Fibroblast of mammary gland (primary cell): Measurements from ENCODE around the gene POMGNT2.
A peak's percentile ranks its signal among the peaks of the same experiment; 100 is the strongest.

Experiments
- DNase-seq: peaks from one replicate; pipeline ENCODE4 v3.0.0-alpha.2; 2010; ENCODE audit warnings: low read depth
- H3K4me3 ChIP-seq: 2 replicates; pipeline ENCODE4 v1.5.1; 2011; ENCODE audit warnings: low read depth, mild to moderate bottlenecking, low read length, moderate library complexity; ENCODE audit not compliant: control insufficient read depth
- TF ChIP-seq, protein P1 (sequence below): conservative IDR thresholded peaks from 2 replicates; pipeline ENCODE4 v1.5.1; 2011; ENCODE audit warnings: low read depth, low read length, inconsistent platforms; ENCODE audit not compliant: control insufficient read depth, insufficient read depth

The POMGNT2 gene

DNA sequence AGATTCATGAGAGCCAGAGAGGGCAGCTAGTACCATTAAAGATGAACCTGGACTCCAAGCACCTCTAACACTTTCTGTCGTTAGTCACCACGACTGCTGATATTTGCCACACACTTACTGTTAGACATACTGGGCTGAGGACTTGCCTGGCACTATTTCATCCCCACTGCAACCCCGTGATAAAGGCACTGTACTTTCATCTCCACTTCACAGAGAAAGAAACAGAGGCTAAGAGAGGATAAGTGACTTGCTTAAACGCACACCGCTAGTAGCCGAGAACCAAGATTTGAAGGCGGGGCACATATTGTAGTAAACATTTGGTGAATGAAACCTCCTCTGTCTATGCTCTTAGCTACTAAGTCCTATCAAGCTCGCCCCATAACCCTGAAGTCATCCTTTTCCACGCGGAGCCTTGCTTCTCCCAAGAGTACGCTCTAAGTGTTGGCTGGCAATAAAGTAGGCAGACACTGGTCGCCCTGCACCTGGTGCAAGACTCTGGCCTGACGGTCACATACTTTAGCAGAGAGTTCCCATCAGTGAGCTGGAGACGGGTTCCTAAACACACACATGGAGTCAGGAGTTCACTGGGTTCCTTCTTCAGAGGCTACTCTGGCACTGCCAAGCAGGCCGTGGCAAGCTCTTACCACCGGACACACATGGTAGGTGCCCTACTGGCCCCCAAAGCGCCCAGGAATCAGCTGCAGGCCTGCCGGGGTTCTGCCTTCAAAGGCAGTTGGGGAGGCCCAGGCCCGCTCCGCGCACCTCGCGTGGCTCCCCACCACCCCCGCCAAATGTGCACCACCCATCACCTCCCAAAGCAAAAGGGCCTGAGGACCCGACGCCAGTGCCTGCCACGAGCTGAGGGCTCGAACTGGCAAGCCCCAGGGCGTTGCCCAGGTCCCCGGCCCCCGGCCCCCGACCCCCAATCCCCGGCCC lies 951 bp downstream of the POMGNT2 start:
- H3K4me3 ChIP-seq: peak overlapping the region; percentile 64
- TF ChIP-seq, protein P1, sequence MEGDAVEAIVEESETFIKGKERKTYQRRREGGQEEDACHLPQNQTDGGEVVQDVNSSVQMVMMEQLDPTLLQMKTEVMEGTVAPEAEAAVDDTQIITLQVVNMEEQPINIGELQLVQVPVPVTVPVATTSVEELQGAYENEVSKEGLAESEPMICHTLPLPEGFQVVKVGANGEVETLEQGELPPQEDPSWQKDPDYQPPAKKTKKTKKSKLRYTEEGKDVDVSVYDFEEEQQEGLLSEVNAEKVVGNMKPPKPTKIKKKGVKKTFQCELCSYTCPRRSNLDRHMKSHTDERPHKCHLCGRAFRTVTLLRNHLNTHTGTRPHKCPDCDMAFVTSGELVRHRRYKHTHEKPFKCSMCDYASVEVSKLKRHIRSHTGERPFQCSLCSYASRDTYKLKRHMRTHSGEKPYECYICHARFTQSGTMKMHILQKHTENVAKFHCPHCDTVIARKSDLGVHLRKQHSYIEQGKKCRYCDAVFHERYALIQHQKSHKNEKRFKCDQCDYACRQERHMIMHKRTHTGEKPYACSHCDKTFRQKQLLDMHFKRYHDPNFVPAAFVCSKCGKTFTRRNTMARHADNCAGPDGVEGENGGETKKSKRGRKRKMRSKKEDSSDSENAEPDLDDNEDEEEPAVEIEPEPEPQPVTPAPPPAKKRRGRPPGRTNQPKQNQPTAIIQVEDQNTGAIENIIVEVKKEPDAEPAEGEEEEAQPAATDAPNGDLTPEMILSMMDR: no peak
- DNase-seq: no peak

DNA sequence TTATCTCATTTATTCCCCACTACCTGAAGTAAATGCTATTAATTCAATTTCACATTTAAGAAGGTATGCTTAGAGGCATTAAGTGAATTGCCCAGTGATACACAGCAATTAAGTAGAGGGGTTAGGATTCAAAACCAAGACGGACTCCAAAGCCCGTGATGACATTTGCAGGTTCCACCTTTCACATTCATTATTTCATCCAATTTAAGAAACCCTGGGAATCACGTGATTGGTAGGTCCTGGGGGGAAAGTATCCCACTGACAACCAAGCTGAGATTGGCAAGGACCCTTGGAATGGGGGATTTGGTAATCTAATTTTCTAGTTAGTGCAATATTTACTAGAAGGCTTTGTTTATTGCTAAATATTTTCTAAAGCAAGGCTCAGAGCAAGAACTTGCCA lies 1.8 kb downstream of the POMGNT2 start:
- DNase-seq: no peak
- TF ChIP-seq, protein P1: no peak
- H3K4me3 ChIP-seq: no peak overlapping the region

DNA sequence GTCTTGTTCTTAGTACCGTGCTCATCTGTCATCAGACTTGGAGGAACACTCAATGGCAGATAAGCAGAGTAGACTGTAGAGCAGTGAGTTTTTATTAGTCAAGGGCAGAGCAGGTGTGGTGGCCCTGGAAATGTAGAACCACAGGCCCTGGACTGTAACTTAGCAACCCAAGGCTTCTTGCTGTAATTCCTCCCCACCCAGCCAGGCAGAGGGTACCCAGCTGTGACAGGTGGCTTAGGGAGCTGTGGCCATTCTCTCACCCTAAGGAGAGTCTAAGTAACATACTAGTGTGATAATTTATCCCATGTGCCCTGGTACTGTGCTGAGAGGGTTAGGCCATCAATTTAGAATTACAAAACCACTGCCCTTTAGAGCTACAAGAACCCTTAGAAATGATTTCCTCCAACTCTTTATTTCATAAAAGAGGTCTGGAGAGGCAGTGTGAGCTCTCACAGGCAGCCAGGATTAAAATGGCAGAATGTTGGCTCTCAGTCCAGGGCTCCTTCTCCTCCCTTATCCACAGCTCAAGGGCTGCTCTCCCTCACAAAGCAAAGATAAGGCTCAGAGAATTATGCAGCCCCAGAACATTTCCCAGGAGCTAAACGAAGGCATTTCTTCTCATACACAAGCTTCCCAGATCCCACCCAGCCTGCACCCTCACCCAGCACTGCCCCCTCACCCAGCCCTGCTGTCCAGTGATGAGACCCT lies 3.0 kb downstream of the POMGNT2 start:
- DNase-seq: no peak
- TF ChIP-seq, protein P1: no peak
- no peak overlapping the region for H3K4me3 ChIP-seq

DNA sequence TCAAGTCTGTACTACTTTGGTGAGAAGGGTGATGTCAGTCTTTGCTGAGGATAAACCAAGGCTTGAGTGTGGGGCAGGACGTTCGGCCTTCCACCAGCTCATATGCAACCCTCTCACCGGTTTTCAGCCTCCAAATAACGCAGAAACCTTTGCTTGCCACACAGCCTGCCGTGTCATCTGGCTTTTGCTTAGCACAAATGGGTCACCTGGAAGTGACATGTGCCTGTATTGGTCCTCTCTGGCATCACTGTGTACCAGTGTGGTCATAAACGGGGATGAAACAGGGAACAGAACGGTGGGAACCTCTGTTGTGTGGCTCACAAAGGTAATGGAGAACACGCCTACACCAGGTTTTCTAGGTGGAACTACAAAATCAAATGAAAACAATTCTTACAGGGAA lies 7.1 kb downstream of the POMGNT2 start:
- TF ChIP-seq, protein P1: no peak
- no peak for DNase-seq

DNA sequence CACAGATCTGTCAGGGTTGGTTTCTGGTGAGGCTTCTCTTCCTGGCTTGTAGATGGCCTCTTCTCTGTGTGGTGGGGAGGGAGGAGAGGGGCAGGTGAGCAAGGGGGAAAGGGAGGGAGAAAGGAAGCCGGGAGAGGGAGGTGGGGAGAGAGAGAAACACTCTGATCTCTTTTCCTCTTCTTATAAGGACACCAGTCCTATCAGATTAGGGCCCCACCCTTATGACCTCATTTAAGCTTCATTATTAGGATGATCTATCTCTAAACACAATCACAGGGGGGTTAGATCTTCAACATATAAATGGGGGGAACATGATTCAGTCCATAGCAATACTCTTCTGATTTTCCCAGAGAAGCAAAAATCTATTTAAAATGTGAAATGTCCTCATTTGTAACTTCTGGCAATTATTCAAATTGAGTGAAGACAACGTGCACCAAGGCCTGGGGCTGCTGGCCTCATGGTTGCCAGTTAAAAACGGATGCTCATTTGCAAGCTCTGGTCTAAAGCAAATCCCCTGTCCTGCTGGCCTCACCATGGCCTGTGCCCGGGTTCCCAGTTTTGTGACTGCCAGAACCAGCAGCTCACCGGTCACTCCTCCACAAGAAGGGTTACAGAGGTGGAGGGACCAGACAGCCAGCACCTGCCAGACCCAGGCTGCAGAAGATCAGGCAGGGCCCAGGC lies 8.3 kb downstream of the POMGNT2 start:
- TF ChIP-seq, protein P1: no peak
- no peak overlapping the region for H3K4me3 ChIP-seq
- no peak for DNase-seq

More for the DNA sequence above, 7.1 kb downstream of the POMGNT2 start:
- H3K4me3 ChIP-seq: no peak overlapping the region

DNA sequence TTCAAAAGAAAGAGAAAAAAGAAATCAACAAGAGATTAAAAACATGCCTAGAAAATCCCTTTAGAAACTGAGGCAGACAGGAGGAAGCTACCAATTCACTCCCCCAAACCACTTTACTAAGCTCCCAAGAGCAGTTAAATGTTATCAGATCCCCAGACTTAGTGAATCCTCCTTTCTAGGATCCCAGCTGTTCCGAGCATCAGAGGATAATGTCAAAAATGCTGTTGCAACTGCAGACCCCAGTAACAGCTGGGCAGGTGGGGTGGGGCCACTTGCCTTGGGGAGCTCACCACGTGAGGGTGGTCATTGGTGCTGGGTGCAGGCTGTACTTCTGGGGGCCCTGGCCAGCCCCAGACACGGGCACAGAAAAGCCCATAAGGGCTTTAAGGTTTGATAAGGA lies 9.1 kb downstream of the POMGNT2 start:
- no peak overlapping the region for H3K4me3 ChIP-seq
- TF ChIP-seq, protein P1: no peak
- DNase-seq: no peak
